IPS DF 6.9 (cell line): Measurements from ENCODE around the gene MANF.

Experiments used
- DNase-seq: peaks from one replicate; pipeline ENCODE4 v3.0.0-alpha.2; 2013; ENCODE audit warnings: low read depth, low spot score
- H3K27ac ChIP-seq: one replicate; pipeline ENCODE4 v1.5.1; 2013; ENCODE audit warnings: low read length, control low read depth
- H3K27me3 ChIP-seq: 2 replicates; pipeline ENCODE4 v1.6.1; 2013; ENCODE audit warnings: mild to moderate bottlenecking, low read length; ENCODE audit not compliant: control insufficient read depth, insufficient read depth
- H3K36me3 ChIP-seq: 2 replicates; pipeline ENCODE4 v1.6.1; 2013; ENCODE audit warnings: low read length; ENCODE audit not compliant: control insufficient read depth, insufficient read depth
- H3K4me1 ChIP-seq: 2 replicates; pipeline ENCODE4 v1.6.1; 2013; ENCODE audit warnings: low read length; ENCODE audit not compliant: control insufficient read depth, insufficient read depth
- H3K4me3 ChIP-seq: 2 replicates; pipeline ENCODE4 v1.5.1; 2013; ENCODE audit warnings: mild to moderate bottlenecking, low read length
- H3K9me3 ChIP-seq: 2 replicates; pipeline ENCODE4 v1.6.1; 2013; ENCODE audit warnings: low read length, inconsistent platforms; ENCODE audit not compliant: control insufficient read depth, insufficient read depth
- WGBS: extraction: QIAGEN DNeasy Blood & Tissue Kit; methylation state at CpG from one replicate; pipeline ENCODE4 v1.1.7; 2013; ENCODE audit warnings: mixed read lengths, missing lambda C conversion rate; ENCODE audit not compliant: insufficient read length, insufficient coverage; 5-methylcytosine and 5-hydroxymethylcytosine counted together

Gene MANF

GRCh38 chr3:51397392-51397791 is 12.3 kb downstream of the MANF start:
- no peak overlapping the region for H3K27ac ChIP-seq
- no peaks in the 10 kb centered on the region for H3K4me1 ChIP-seq
- no peak overlapping the region for H3K4me3 ChIP-seq
- peaks cover 37% of the 10 kb centered on the region; the same call in 1 of the 2 replicates for H3K36me3 ChIP-seq
- WGBS = no CpG with 5 or more reads among the region's 5 CpGs
- DNase-seq = no peak
- no peaks in the 10 kb centered on the region for H3K9me3 ChIP-seq
- no peaks in the 10 kb centered on the region for H3K27me3 ChIP-seq

- Histone ChIP-seq H3K4me3 (no peak overlapping the region), H3K27ac (no peak overlapping the region), H3K36me3 (peaks cover 31% of the 10 kb centered on the region; the same call in 1 of the 2 replicates), H3K27me3 (no peaks in the 10 kb centered on the region), H3K9me3 (no peaks in the 10 kb centered on the region), H3K4me1 (no peaks in the 10 kb centered on the region)
- no CpG with 5 or more reads among the region's 8 CpGs for WGBS
- no peak for DNase-seq
Observed at GRCh38 chr3:51398595-51399310, 13.7 kb downstream of the MANF start.

GRCh38 chr3:51400166-51400565 is 15.1 kb downstream of the MANF start:
- Histone ChIP-seq H3K27me3 (no peaks in the 10 kb centered on the region), H3K27ac (no peak overlapping the region), H3K4me1 (no peaks in the 10 kb centered on the region), H3K4me3 (no peak overlapping the region), H3K36me3 (peaks cover 24% of the 10 kb centered on the region; the same call in 1 of the 2 replicates), H3K9me3 (no peaks in the 10 kb centered on the region)
- no peak for DNase-seq
- no CpG with 5 or more reads among the region's 4 CpGs for WGBS

GRCh38 chr3:51401735-51402134 is 16.6 kb downstream of the MANF start:
- Histone ChIP-seq H3K27ac (no peak overlapping the region), H3K4me1 (no peaks in the 10 kb centered on the region), H3K36me3 (peaks cover 11% of the 10 kb centered on the region; the same call in 1 of the 2 replicates), H3K4me3 (no peak overlapping the region), H3K9me3 (no peaks in the 10 kb centered on the region), H3K27me3 (no peaks in the 10 kb centered on the region)
- no CpG with 5 or more reads among the region's 4 CpGs for WGBS
- no peak for DNase-seq

- peaks cover 10% of the 10 kb centered on the region; the same call in 1 of the 2 replicates for H3K36me3 ChIP-seq
Observed at GRCh38 chr3:51403675-51404074, 18.6 kb downstream of the MANF start.

GRCh38 chr3:51408021-51408420 is 22.9 kb downstream of the MANF start:
- no CpG with 5 or more reads among the region's 2 CpGs for WGBS
- H3K4me1 ChIP-seq = no peaks in the 10 kb centered on the region
- peaks cover 11% of the 10 kb centered on the region; the same call in 1 of the 2 replicates for H3K36me3 ChIP-seq
- H3K4me3 ChIP-seq = no peak overlapping the region
- no peak overlapping the region for H3K27ac ChIP-seq
- no peak for DNase-seq
- no peaks in the 10 kb centered on the region for H3K9me3 ChIP-seq
- no peaks in the 10 kb centered on the region for H3K27me3 ChIP-seq

More at GRCh38 chr3:51403675-51404074, 18.6 kb downstream of the MANF start:
- Histone ChIP-seq H3K27me3 (no peaks in the 10 kb centered on the region), H3K4me1 (no peaks in the 10 kb centered on the region), H3K9me3 (no peaks in the 10 kb centered on the region), H3K4me3 (no peak overlapping the region), H3K27ac (no peak overlapping the region)
- DNase-seq = no peak

GRCh38 chr3:51408813-51409212 is 23.7 kb downstream of the MANF start:
- no peak for DNase-seq
- WGBS = no CpG with 5 or more reads among the region's 2 CpGs
- Histone ChIP-seq H3K9me3 (no peaks in the 10 kb centered on the region), H3K27ac (no peak overlapping the region), H3K4me1 (no peaks in the 10 kb centered on the region), H3K36me3 (peaks cover 6% of the 10 kb centered on the region; the same call in 1 of the 2 replicates), H3K4me3 (no peak overlapping the region), H3K27me3 (no peaks in the 10 kb centered on the region)

- no peaks in the 10 kb centered on the region for H3K27me3 ChIP-seq
- H3K4me1 ChIP-seq = peaks cover 1% of the 10 kb centered on the region; the same call in 1 of the 2 replicates
- no peak overlapping the region for H3K27ac ChIP-seq
- DNase-seq = no peak
- H3K9me3 ChIP-seq = no peaks in the 10 kb centered on the region
- no peak overlapping the region for H3K4me3 ChIP-seq
- no CpG with 5 or more reads among the region's 3 CpGs for WGBS
- peaks cover 11% of the 10 kb centered on the region for H3K36me3 ChIP-seq
Observed at GRCh38 chr3:51422211-51422610, 37.1 kb downstream of the MANF start.

- no CpG with 5 or more reads among the region's 4 CpGs for WGBS
- no peak for DNase-seq
- H3K27ac ChIP-seq = no peak overlapping the region
- H3K4me3 ChIP-seq = no peak overlapping the region
- H3K27me3 ChIP-seq = no peaks in the 10 kb centered on the region
- H3K36me3 ChIP-seq = peaks cover 3% of the 10 kb centered on the region; the same call in 1 of the 2 replicates
- H3K4me1 ChIP-seq = no peaks in the 10 kb centered on the region
- no peaks in the 10 kb centered on the region for H3K9me3 ChIP-seq
Observed at GRCh38 chr3:51426921-51427320, 41.8 kb downstream of the MANF start.

- Histone ChIP-seq H3K27me3 (no peaks in the 10 kb centered on the region), H3K4me3 (no peak overlapping the region), H3K4me1 (no peaks in the 10 kb centered on the region), H3K36me3 (peaks cover 5% of the 10 kb centered on the region; the same call in 1 of the 2 replicates), H3K9me3 (no peaks in the 10 kb centered on the region), H3K27ac (no peak overlapping the region)
- WGBS = no CpG with 5 or more reads among the region's 3 CpGs
- no peak for DNase-seq
Observed at GRCh38 chr3:51429138-51429537, 44.0 kb downstream of the MANF start.

- H3K27me3 ChIP-seq = no peaks in the 10 kb centered on the region
- H3K27ac ChIP-seq = no peak overlapping the region
- no peaks in the 10 kb centered on the region for H3K4me1 ChIP-seq
- no peak overlapping the region for H3K4me3 ChIP-seq
- H3K36me3 ChIP-seq = peaks cover 5% of the 10 kb centered on the region; the same call in 1 of the 2 replicates
- no peaks in the 10 kb centered on the region for H3K9me3 ChIP-seq
- DNase-seq = no peak
- WGBS = no CpG with 5 or more reads among the region's 5 CpGs
Observed at GRCh38 chr3:51434110-51434509, 49.0 kb downstream of the MANF start.
